Neuronal stem cell (in vitro differentiated cells): Measurements from ENCODE around the gene SLMAP.

ENCODE experiments used
- DNase-seq: peaks from one replicate; pipeline ENCODE4 v3.0.0-alpha.2; 2013; ENCODE audit warnings: low spot score
- H2AFZ ChIP-seq: one replicate; pipeline ENCODE4 v1.6.1; 2013; ENCODE audit warnings: mild to moderate bottlenecking, low read length, inconsistent platforms
- H2AK5ac ChIP-seq: 2 replicates; pipeline ENCODE4 v1.6.1; 2013; ENCODE audit warnings: low read depth, mild to moderate bottlenecking, inconsistent platforms, low read length, moderate library complexity, mixed read lengths
- H2BK120ac ChIP-seq: 2 replicates; pipeline ENCODE4 v1.6.1; 2013; ENCODE audit warnings: low read depth, mild to moderate bottlenecking, inconsistent platforms, low read length, moderate library complexity, mixed read lengths
- H2BK12ac ChIP-seq: one replicate; pipeline ENCODE4 v1.6.1; 2013; ENCODE audit warnings: low read length, inconsistent platforms
- H2BK15ac ChIP-seq: 2 replicates; pipeline ENCODE4 v1.6.1; 2013; ENCODE audit warnings: mild to moderate bottlenecking, low read length, inconsistent platforms, mixed read lengths
- H2BK5ac ChIP-seq: one replicate; pipeline ENCODE4 v1.6.1; 2013; ENCODE audit warnings: inconsistent platforms, mild to moderate bottlenecking, low read length, moderate library complexity
- H3K14ac ChIP-seq: one replicate; pipeline ENCODE4 v1.6.1; 2013; ENCODE audit warnings: low read length, inconsistent platforms
- H3K18ac ChIP-seq: 2 replicates; pipeline ENCODE4 v1.6.1; 2013; ENCODE audit warnings: low read length, inconsistent platforms
- H3K23ac ChIP-seq: 2 replicates; pipeline ENCODE4 v1.6.1; 2013; ENCODE audit warnings: low read depth, mild to moderate bottlenecking, mixed read lengths, low read length, inconsistent platforms; ENCODE audit not compliant: poor library complexity
- H3K27ac ChIP-seq: replicated peaks from 3 replicates; pipeline ENCODE4 v1.5.1; 2013; ENCODE audit warnings: low read length, inconsistent platforms
- H3K27me3 ChIP-seq, 3 experiments: 2 replicates each; pipeline ENCODE4 v1.6.1; 2013; ENCODE audit warnings: low read length in 3 of 3, mild to moderate bottlenecking in 2 of 3, inconsistent platforms in 1 of 3, low read depth in 1 of 3, mixed read lengths in 1 of 3, moderate library complexity in 1 of 3; ENCODE audit not compliant: control insufficient read depth in 3 of 3, insufficient read depth in 3 of 3
- H3K36me3 ChIP-seq, 2 donors: replicated peaks in 1 of 2; 2 replicates each; pipeline ENCODE4 v1.6.1; 2013; ENCODE audit warnings: low read length in 2 of 2; ENCODE audit not compliant: control insufficient read depth in 2 of 2, insufficient read depth in 2 of 2
- H3K4ac ChIP-seq: 2 replicates; pipeline ENCODE4 v1.6.1; 2013; ENCODE audit warnings: inconsistent platforms, mild to moderate bottlenecking, low read length, moderate library complexity
- H3K4me1 ChIP-seq, 2 donors: 1 replicate in 1 of 2; 2 replicates in 1 of 2; pipeline ENCODE4 v1.6.1; 2013; ENCODE audit warnings: low read length in 2 of 2, low read depth in 1 of 2; ENCODE audit not compliant: control insufficient read depth in 2 of 2, insufficient read depth in 1 of 2
- H3K4me2 ChIP-seq: one replicate; pipeline ENCODE4 v1.6.1; 2013; ENCODE audit warnings: mild to moderate bottlenecking, low read length, inconsistent platforms; ENCODE audit not compliant: insufficient read depth, poor library complexity, severe bottlenecking
- H3K4me3 ChIP-seq, 2 donors: 2 replicates each; pipeline ENCODE4 v1.5.1; 2013; ENCODE audit warnings: low read length in 2 of 2, mild to moderate bottlenecking in 2 of 2, inconsistent platforms in 1 of 2, moderate library complexity in 1 of 2
- H3K79me1 ChIP-seq: one replicate; pipeline ENCODE4 v1.6.1; 2013; ENCODE audit warnings: low read depth, mild to moderate bottlenecking, inconsistent platforms, low read length, moderate library complexity
- H3K9ac ChIP-seq: one replicate; pipeline ENCODE4 v1.6.1; 2013; ENCODE audit warnings: mild to moderate bottlenecking, low read depth, low read length, inconsistent platforms; ENCODE audit not compliant: poor library complexity
- H3K9me3 ChIP-seq, 2 donors: replicated peaks in 1 of 2; 2 replicates each; pipeline versions ENCODE3 to v1.6.1; 2013; ENCODE audit warnings: low read length in 2 of 2, mild to moderate bottlenecking in 2 of 2, inconsistent platforms in 1 of 2, low read depth in 1 of 2, mixed read lengths in 1 of 2, moderate library complexity in 1 of 2; ENCODE audit not compliant: control insufficient read depth in 2 of 2, insufficient read depth in 1 of 2
- H4K8ac ChIP-seq: one replicate; pipeline ENCODE4 v1.6.1; 2013; ENCODE audit warnings: low read depth, mild to moderate bottlenecking, inconsistent platforms, low read length, moderate library complexity
- H4K91ac ChIP-seq: one replicate; pipeline ENCODE4 v1.6.1; 2013; ENCODE audit warnings: low read length, low read depth, mild to moderate bottlenecking, inconsistent platforms; ENCODE audit not compliant: poor library complexity
- WGBS, 2 donors: extraction: QIAGEN DNeasy Blood & Tissue Kit; methylation state at CpG; one replicate each; pipeline ENCODE4 v1.1.7; 2013; ENCODE audit warnings: missing lambda C conversion rate in 2 of 2, mixed read lengths in 1 of 2; ENCODE audit not compliant: insufficient read length in 2 of 2, insufficient replicate concordance in 1 of 2; ENCODE audit errors: extremely low coverage in 2 of 2; 5-methylcytosine and 5-hydroxymethylcytosine counted together

Gene SLMAP

GRCh38 chr3:57929988-57930387 lies 173.9 kb downstream of the SLMAP start:
- peaks cover 0 to 28% of the 10 kb centered on the region in 2 donors for H3K36me3 ChIP-seq
- no CpG with 5 or more reads among the region's 2 CpGs for WGBS, 2 donors
- H3K4me3 ChIP-seq = no peak overlapping the region
- no peak overlapping the region for H2BK15ac ChIP-seq
- H3K23ac ChIP-seq = no peak overlapping the region
- no peak overlapping the region for H2AFZ ChIP-seq
- no peak overlapping the region for H2BK12ac ChIP-seq
- H4K91ac ChIP-seq = no peak overlapping the region
- no peaks in the 10 kb centered on the region for H3K4me1 ChIP-seq
- H4K8ac ChIP-seq = no peak overlapping the region
- no peak overlapping the region for H3K4me2 ChIP-seq
- no peaks in the 10 kb centered on the region for H3K9me3 ChIP-seq
- DNase-seq = no peak
- H2BK5ac ChIP-seq = no peak overlapping the region
- no peak overlapping the region for H3K18ac ChIP-seq
- no peaks in the 10 kb centered on the region for H3K27me3 ChIP-seq
- no peak overlapping the region for H3K4ac ChIP-seq
- H3K9ac ChIP-seq = no peak overlapping the region
- H2AK5ac ChIP-seq = no peak overlapping the region
- H2BK120ac ChIP-seq = no peak overlapping the region
- no peak overlapping the region for H3K27ac ChIP-seq
- no peaks in the 10 kb centered on the region for H3K79me1 ChIP-seq
- H3K14ac ChIP-seq = no peak overlapping the region

- WGBS, 2 donors = no CpG with 5 or more reads among the region's 2 CpGs
- Histone ChIP-seq H3K4me2 (no peak overlapping the region), H4K91ac (no peak overlapping the region), H3K23ac (no peak overlapping the region), H3K4me3 (no peak overlapping the region), H3K9ac (no peak overlapping the region), H3K27me3 (no peaks in the 10 kb centered on the region), H2BK5ac (no peak overlapping the region), H3K9me3 (no peaks in the 10 kb centered on the region), H2BK15ac (no peak overlapping the region), H3K27ac (no peak overlapping the region), H3K4ac (no peak overlapping the region), H2BK12ac (no peak overlapping the region), H4K8ac (no peak overlapping the region), H3K36me3 (peaks cover 0 to 7% of the 10 kb centered on the region in 2 donors), H2AK5ac (no peak overlapping the region), H3K18ac (no peak overlapping the region), H3K4me1 (no peaks in the 10 kb centered on the region), H3K14ac (no peak overlapping the region), H2AFZ (no peak overlapping the region), H2BK120ac (no peak overlapping the region), H3K79me1 (no peaks in the 10 kb centered on the region)
- DNase-seq = no peak
Measured at GRCh38 chr3:57933602-57934001, 177.5 kb downstream of the SLMAP start.

- H3K27ac ChIP-seq = no peak overlapping the region
- no peaks in the 10 kb centered on the region for H3K79me1 ChIP-seq
- no peak overlapping the region for H2BK120ac ChIP-seq
- H3K4ac ChIP-seq = no peak overlapping the region
- H3K4me3 ChIP-seq = no peak overlapping the region
- H4K8ac ChIP-seq = no peak overlapping the region
- no peak overlapping the region for H4K91ac ChIP-seq
- H2BK12ac ChIP-seq = no peak overlapping the region
- peaks cover 0 to 7% of the 10 kb centered on the region in 2 donors for H3K36me3 ChIP-seq
- no peak overlapping the region for H2BK15ac ChIP-seq
- WGBS, 2 donors = no CpG with 5 or more reads among the region's 7 CpGs
- H2AK5ac ChIP-seq = no peak overlapping the region
- H3K9ac ChIP-seq = no peak overlapping the region
- H3K4me1 ChIP-seq = no peaks in the 10 kb centered on the region
- H3K23ac ChIP-seq = no peak overlapping the region
- no peak overlapping the region for H2AFZ ChIP-seq
- no peaks in the 10 kb centered on the region for H3K27me3 ChIP-seq
- H3K4me2 ChIP-seq = no peak overlapping the region
- H3K14ac ChIP-seq = no peak overlapping the region
- no peak overlapping the region for H2BK5ac ChIP-seq
- no peak for DNase-seq
- H3K9me3 ChIP-seq = no peaks in the 10 kb centered on the region
- H3K18ac ChIP-seq = no peak overlapping the region
Measured at GRCh38 chr3:57934373-57934772, 178.3 kb downstream of the SLMAP start.

- no peak overlapping the region for H2BK12ac ChIP-seq
- no peak overlapping the region for H3K23ac ChIP-seq
- H3K4me1 ChIP-seq = no peaks in the 10 kb centered on the region
- H4K8ac ChIP-seq = no peak overlapping the region
- H3K27ac ChIP-seq = no peak overlapping the region
- no peak overlapping the region for H2AK5ac ChIP-seq
- H3K4me3 ChIP-seq = no peak overlapping the region
- H2AFZ ChIP-seq = no peak overlapping the region
- WGBS, 2 donors = no CpG with 5 or more reads among the region's 3 CpGs
- no peaks in the 10 kb centered on the region for H3K27me3 ChIP-seq
- no peak overlapping the region for H3K18ac ChIP-seq
- no peaks in the 10 kb centered on the region for H3K79me1 ChIP-seq
- no peaks in the 10 kb centered on the region for H3K9me3 ChIP-seq
- H2BK15ac ChIP-seq = no peak overlapping the region
- H3K14ac ChIP-seq = no peak overlapping the region
- no peak overlapping the region for H4K91ac ChIP-seq
- H3K4ac ChIP-seq = no peak overlapping the region
- no peak for DNase-seq
- no peak overlapping the region for H2BK5ac ChIP-seq
- H3K36me3 ChIP-seq = peaks cover 0 to 7% of the 10 kb centered on the region in 2 donors
- no peak overlapping the region for H3K9ac ChIP-seq
- no peak overlapping the region for H2BK120ac ChIP-seq
- H3K4me2 ChIP-seq = no peak overlapping the region
Measured at GRCh38 chr3:57935539-57935938, 179.4 kb downstream of the SLMAP start.
